ENCODE results near the gene OR1E2.

GRCh38 chr17:3475251-3475685 is 41.6 kb upstream of the OR1E2 start:
- no peak for TF ChIP-seq TAF1 (IDR thresholded peaks at IDR 0.05; ENCODE audit: borderline replicate concordance, insufficient read depth, low read length)
- no peak for TF ChIP-seq SIN3A (IDR thresholded peaks at IDR 0.05; ENCODE audit: borderline replicate concordance, insufficient read depth, low read length)
- TF ChIP-seq POLR2AphosphoS5 (IDR thresholded peaks at IDR 0.05; ENCODE audit: low read depth, low read length): no peak

Measured in PFSK-1 (cell line).